A549 (cell line): ENCODE data around the gene LRRC4C. TPM values are rescaled to one million over a fixed set of nuclear protein-coding genes. Genes with fewer than 3 reads are reported as not detected.

ENCODE experiments used
- ATAC-seq, 2 experiments: fragments of 200-7000 bp in 1 of 2; fragments of >200 bp in 1 of 2; cut with Nextera tagmentation in 1 of 2; cut with Tn5 transposase in 1 of 2; 3 replicates each; pipeline versions ENCODE4 v1.8.0 to v1.9.1; 2018 to 2020; ENCODE audit warnings: mild to moderate bottlenecking in 1 of 2, moderate library complexity in 1 of 2
- CTCF ChIA-PET: fragments of 300-600 bp; sonication (Branson Sonifier 250); formaldehyde crosslinking; extraction: SDS; loops from one replicate; lab custom pipeline; 2021; ENCODE audit warnings: antibody characterized with exemption, inconsistent platforms; lab: Yijun Ruan, JAX
- POLR2A ChIA-PET: fragments of 350-600 bp; formaldehyde crosslinking; extraction: SDS; loops from one replicate; lab custom pipeline; 2021; ENCODE audit warnings: antibody characterized with exemption, inconsistent platforms; lab: Yijun Ruan, JAX
- DNase-seq, 2 experiments: peaks; one replicate each; pipeline versions ENCODE4 v3.0.0 to v3.0.0-alpha.2; 2011 to 2016; ENCODE audit warnings: low read depth in 1 of 2, low spot score in 1 of 2
- FAIRE-seq: peaks from 2 replicates; lab custom pipeline; 2011; peaks lifted over from hg19 to GRCh38; lab: Jason Lieb, UNC
- H3K27ac ChIP-seq, 2 experiments: fragments of >200 bp; sonication (Bioruptor Twin); formaldehyde crosslinking; 3 replicates each; pipeline ENCODE4 v1.5.1; 2016 to 2017
- H3K4me1 ChIP-seq: fragments of >200 bp; sonication (Bioruptor Twin); formaldehyde crosslinking; 3 replicates; pipeline ENCODE4 v1.6.1; 2016
- H3K4me2 ChIP-seq: fragments of >200 bp; sonication (Bioruptor Twin); formaldehyde crosslinking; 3 replicates; pipeline ENCODE4 v1.6.1; 2016
- H3K4me3 ChIP-seq: fragments of >200 bp; sonication (Bioruptor Twin); formaldehyde crosslinking; 3 replicates; pipeline ENCODE4 v1.5.1; 2016
- H3K9me3 ChIP-seq: fragments of >200 bp; sonication (Bioruptor Twin); formaldehyde crosslinking; 3 replicates; pipeline ENCODE4 v1.6.1; 2016
- BHLHE40 ChIP-seq: IDR thresholded peaks from 2 replicates; pipeline ENCODE4 v1.6.1; 2012; ENCODE audit warnings: low read depth, low read length, inconsistent platforms
- CBX8 ChIP-seq: fragments of 200-600 bp; sonication (generic); IDR thresholded peaks from 2 replicates; pipeline ENCODE4 v1.6.1; 2016
- CEBPB ChIP-seq, 2 experiments: fragments of >200 bp in 1 of 2; sonication (Bioruptor Twin) in 1 of 2; formaldehyde crosslinking in 1 of 2; IDR thresholded peaks; 2 replicates each; pipeline ENCODE4 v1.6.1; 2012 to 2016
- CHD4 ChIP-seq: fragments of 200-600 bp; sonication (generic); IDR thresholded peaks from 2 replicates; pipeline ENCODE4 v1.6.1; 2016; ENCODE audit warnings: antibody characterized with exemption, mild to moderate bottlenecking, borderline replicate concordance
- EP300 ChIP-seq, 2 experiments: fragments of >200 bp; sonication (Bioruptor Twin); formaldehyde crosslinking; IDR thresholded peaks; 2 replicates in 1 of 2; 3 replicates in 1 of 2; pipeline ENCODE4 v1.6.1; 2016 to 2017
- FOSB ChIP-seq: fragments of 250-450 bp; sonication (Bioruptor Pico); IDR thresholded peaks from 2 replicates; pipeline ENCODE4 v1.5.0; 2020; ENCODE audit warnings: mild to moderate bottlenecking, moderate library complexity
- FOXS1 ChIP-seq: fragments of 250-450 bp; sonication (Bioruptor Pico); IDR thresholded peaks from 2 replicates; pipeline ENCODE4 v1.5.0; 2020; ENCODE audit warnings: mild to moderate bottlenecking, moderate library complexity
- GATA3 ChIP-seq: IDR thresholded peaks from 2 replicates; pipeline ENCODE4 v1.6.1; 2012; ENCODE audit warnings: borderline replicate concordance
- HDAC2 ChIP-seq: fragments of 200-600 bp; sonication (generic); IDR thresholded peaks from 2 replicates; pipeline ENCODE4 v1.6.1; 2016
- HEYL ChIP-seq: fragments of 250-450 bp; sonication (Bioruptor Pico); IDR thresholded peaks from 2 replicates; pipeline ENCODE4 v1.8.0; 2021; ENCODE audit warnings: mild to moderate bottlenecking, moderate library complexity
- HOXA7 ChIP-seq: fragments of 250-450 bp; sonication (Bioruptor Pico); IDR thresholded peaks from 2 replicates; pipeline ENCODE4 v1.5.0; 2020; ENCODE audit warnings: mild to moderate bottlenecking, moderate library complexity
- KDM1A ChIP-seq: fragments of 200-600 bp; sonication (generic); IDR thresholded peaks from 2 replicates; pipeline ENCODE4 v1.6.1; 2016; ENCODE audit warnings: low read depth, mild to moderate bottlenecking
- KDM5A ChIP-seq: fragments of 200-600 bp; sonication (generic); IDR thresholded peaks from 2 replicates; pipeline ENCODE4 v1.6.1; 2016; ENCODE audit warnings: antibody characterized with exemption, mild to moderate bottlenecking
- MAFK ChIP-seq: fragments of 450-650 bp; IDR thresholded peaks from 2 replicates; pipeline ENCODE4 v1.6.1; 2014; ENCODE audit not compliant: partially characterized antibody
- NFE2L2 ChIP-seq: fragments of 150-350 bp; conservative IDR thresholded peaks from 2 replicates; pipeline ENCODE4 v1.6.1; 2014; ENCODE audit warnings: low read length
- NR3C1 ChIP-seq: fragments of >200 bp; sonication (Bioruptor Twin); formaldehyde crosslinking; IDR thresholded peaks from 3 replicates; pipeline ENCODE4 v1.6.1; 2017
- PHF8 ChIP-seq: fragments of 200-600 bp; sonication (generic); IDR thresholded peaks from 2 replicates; pipeline ENCODE4 v1.6.1; 2016; ENCODE audit warnings: low read depth, mild to moderate bottlenecking, antibody characterized with exemption, moderate library complexity, borderline replicate concordance
- POLR2A ChIP-seq: IDR thresholded peaks from 2 replicates; pipeline ENCODE4 v1.6.1; 2012; ENCODE audit warnings: mild to moderate bottlenecking, low read length
- RAD21 ChIP-seq, 2 experiments: fragments of >200 bp in 1 of 2; sonication (Bioruptor Twin) in 1 of 2; formaldehyde crosslinking in 1 of 2; IDR thresholded peaks in 1 of 2; conservative IDR thresholded peaks in 1 of 2; 2 replicates in 1 of 2; 3 replicates in 1 of 2; pipeline ENCODE4 v1.6.1; 2012 to 2018; ENCODE audit warnings: inconsistent platforms in 1 of 2
- SMC3 ChIP-seq: fragments of >200 bp; sonication (Bioruptor Twin); formaldehyde crosslinking; IDR thresholded peaks from 3 replicates; pipeline ENCODE4 v1.6.1; 2018; ENCODE audit warnings: inconsistent platforms
- ZNF302 ChIP-seq: fragments of 250-450 bp; sonication (Bioruptor Pico); IDR thresholded peaks from 2 replicates; pipeline ENCODE4 v1.9.0; 2021; ENCODE audit warnings: inconsistent platforms, mild to moderate bottlenecking, moderate library complexity
- ZSCAN20 ChIP-seq: fragments of 250-450 bp; sonication (Bioruptor Pico); IDR thresholded peaks from 2 replicates; pipeline ENCODE4 v1.8.0; 2022; ENCODE audit warnings: mild to moderate bottlenecking, moderate library complexity
- WGBS: methylation state at CpG from one replicate; pipeline ENCODE4 v1.1.6; 2017; ENCODE audit errors: missing lambda C conversion rate; 5-methylcytosine and 5-hydroxymethylcytosine counted together
- polyA plus RNA-seq, 4 experiments: library from polyadenylated mRNA; depleted of rRNA in 3 of 4; stranded (reverse); fragments of >200 nt; fragmentation: RNase III in 1 of 4; extraction: RNeasy Plus Mini Kit Qiagen cat#74134 plus additional on column Dnase treatment in 1 of 4; gene quantifications; 2 replicates in 3 of 4; 3 replicates in 1 of 4; pipeline ENCODE4 v1.2.3, GENCODE V29; 2011 to 2017
- TF ChIP-seq, protein P1 (sequence below): fragments of 200-600 bp; sonication (generic); IDR thresholded peaks from 2 replicates; pipeline ENCODE4 v1.6.1; 2016; ENCODE audit warnings: antibody characterized with exemption, mild to moderate bottlenecking, moderate library complexity
- TF ChIP-seq, protein P2 (sequence below): IDR thresholded peaks from 2 replicates; pipeline ENCODE4 v1.6.1; 2012
- TF ChIP-seq, protein P3 (sequence below): fragments of 250-450 bp; sonication (Bioruptor Pico); IDR thresholded peaks from 2 replicates; pipeline ENCODE4 v1.5.0; 2021; ENCODE audit warnings: mild to moderate bottlenecking, moderate library complexity, borderline replicate concordance
- TF ChIP-seq, protein P4 (sequence below): fragments of >200 bp; sonication (Bioruptor Twin); formaldehyde crosslinking; IDR thresholded peaks from 2 replicates; pipeline ENCODE4 v1.6.1; 2016
- TF ChIP-seq, protein P5 (sequence below): fragments of 250-450 bp; sonication (Bioruptor Pico); IDR thresholded peaks from 2 replicates; pipeline ENCODE4 v1.5.0; 2020; ENCODE audit warnings: low read depth, mild to moderate bottlenecking, moderate library complexity

Gene LRRC4C
- polyA plus RNA-seq, 2 of the 4 experiments (the other 2 are of a cell fraction) = not detected

DNA sequence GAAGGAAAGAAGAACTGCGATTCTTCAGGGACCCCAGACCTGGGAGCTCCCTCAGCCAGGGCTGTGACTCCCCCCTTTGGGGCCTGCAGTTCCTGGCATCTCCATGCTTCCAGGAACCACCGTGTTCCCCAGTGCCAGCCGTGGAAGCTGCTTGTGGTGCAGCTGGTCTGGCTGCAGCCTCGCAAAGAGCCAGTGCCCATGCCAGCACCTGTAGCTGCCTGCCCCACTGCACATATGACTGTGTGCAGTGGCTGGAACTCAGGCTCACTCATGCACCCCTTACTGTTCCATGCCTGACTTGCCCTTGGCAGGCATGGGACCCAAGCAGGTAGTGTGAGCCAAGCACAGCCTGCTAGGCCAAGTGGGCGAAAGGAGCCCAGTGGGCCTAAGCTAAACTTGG, 401.3 kb downstream of the LRRC4C start:
- Histone ChIP-seq H3K4me3 (no peak overlapping the region), H3K9me3 (no peaks in the 10 kb centered on the region; the same call in 2 of the 3 replicates), H3K27ac (no peak overlapping the region), H3K4me2 (no peak overlapping the region), H3K4me1 (no peaks in the 10 kb centered on the region)
- ChIA-PET POLR2A (no interaction called here), CTCF (interaction anchor here (1.8 kb wide), 1 partner anchor 11 kb away, joined by 5 read pairs; no protein-coding TSS in a partner anchor)
- 56% methylated on average over 1 of the region's 5 CpGs for WGBS
- FAIRE-seq = no peak
- no peak for DNase-seq
- ATAC-seq = no peak
- TF ChIP-seq ZSCAN20 (CRISPR knock-in tag) = no peak
- no peak for TF ChIP-seq NR3C1
- no peak for TF ChIP-seq SMC3
- no peak for TF ChIP-seq CHD4
- no peak for TF ChIP-seq HEYL (CRISPR knock-in tag)
- TF ChIP-seq CBX8 = no peak
- TF ChIP-seq, protein P1, sequence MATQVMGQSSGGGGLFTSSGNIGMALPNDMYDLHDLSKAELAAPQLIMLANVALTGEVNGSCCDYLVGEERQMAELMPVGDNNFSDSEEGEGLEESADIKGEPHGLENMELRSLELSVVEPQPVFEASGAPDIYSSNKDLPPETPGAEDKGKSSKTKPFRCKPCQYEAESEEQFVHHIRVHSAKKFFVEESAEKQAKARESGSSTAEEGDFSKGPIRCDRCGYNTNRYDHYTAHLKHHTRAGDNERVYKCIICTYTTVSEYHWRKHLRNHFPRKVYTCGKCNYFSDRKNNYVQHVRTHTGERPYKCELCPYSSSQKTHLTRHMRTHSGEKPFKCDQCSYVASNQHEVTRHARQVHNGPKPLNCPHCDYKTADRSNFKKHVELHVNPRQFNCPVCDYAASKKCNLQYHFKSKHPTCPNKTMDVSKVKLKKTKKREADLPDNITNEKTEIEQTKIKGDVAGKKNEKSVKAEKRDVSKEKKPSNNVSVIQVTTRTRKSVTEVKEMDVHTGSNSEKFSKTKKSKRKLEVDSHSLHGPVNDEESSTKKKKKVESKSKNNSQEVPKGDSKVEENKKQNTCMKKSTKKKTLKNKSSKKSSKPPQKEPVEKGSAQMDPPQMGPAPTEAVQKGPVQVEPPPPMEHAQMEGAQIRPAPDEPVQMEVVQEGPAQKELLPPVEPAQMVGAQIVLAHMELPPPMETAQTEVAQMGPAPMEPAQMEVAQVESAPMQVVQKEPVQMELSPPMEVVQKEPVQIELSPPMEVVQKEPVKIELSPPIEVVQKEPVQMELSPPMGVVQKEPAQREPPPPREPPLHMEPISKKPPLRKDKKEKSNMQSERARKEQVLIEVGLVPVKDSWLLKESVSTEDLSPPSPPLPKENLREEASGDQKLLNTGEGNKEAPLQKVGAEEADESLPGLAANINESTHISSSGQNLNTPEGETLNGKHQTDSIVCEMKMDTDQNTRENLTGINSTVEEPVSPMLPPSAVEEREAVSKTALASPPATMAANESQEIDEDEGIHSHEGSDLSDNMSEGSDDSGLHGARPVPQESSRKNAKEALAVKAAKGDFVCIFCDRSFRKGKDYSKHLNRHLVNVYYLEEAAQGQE = no peak
- TF ChIP-seq NFE2L2 = no peak
- no peak for TF ChIP-seq BHLHE40
- no peak for TF ChIP-seq FOXS1
- TF ChIP-seq, protein P2, sequence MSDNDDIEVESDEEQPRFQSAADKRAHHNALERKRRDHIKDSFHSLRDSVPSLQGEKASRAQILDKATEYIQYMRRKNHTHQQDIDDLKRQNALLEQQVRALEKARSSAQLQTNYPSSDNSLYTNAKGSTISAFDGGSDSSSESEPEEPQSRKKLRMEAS = no peak
- no peak for TF ChIP-seq RAD21 (conservative IDR thresholded peaks at IDR 0.05 in 1 of 2, IDR thresholded peaks at IDR 0.05 in 1 of 2)
- no peak for TF ChIP-seq ZNF302 (CRISPR knock-in tag)
- TF ChIP-seq, protein P3, sequence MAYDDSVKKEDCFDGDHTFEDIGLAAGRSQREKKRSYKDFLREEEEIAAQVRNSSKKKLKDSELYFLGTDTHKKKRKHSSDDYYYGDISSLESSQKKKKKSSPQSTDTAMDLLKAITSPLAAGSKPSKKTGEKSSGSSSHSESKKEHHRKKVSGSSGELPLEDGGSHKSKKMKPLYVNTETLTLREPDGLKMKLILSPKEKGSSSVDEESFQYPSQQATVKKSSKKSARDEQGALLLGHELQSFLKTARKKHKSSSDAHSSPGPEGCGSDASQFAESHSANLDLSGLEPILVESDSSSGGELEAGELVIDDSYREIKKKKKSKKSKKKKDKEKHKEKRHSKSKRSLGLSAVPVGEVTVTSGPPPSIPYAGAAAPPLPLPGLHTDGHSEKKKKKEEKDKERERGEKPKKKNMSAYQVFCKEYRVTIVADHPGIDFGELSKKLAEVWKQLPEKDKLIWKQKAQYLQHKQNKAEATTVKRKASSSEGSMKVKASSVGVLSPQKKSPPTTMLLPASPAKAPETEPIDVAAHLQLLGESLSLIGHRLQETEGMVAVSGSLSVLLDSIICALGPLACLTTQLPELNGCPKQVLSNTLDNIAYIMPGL (CRISPR knock-in tag) = no peak
- TF ChIP-seq, protein P4, sequence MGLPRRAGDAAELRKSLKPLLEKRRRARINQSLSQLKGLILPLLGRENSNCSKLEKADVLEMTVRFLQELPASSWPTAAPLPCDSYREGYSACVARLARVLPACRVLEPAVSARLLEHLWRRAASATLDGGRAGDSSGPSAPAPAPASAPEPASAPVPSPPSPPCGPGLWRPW = no peak
- TF ChIP-seq KDM5A = no peak
- no peak for TF ChIP-seq POLR2A
- TF ChIP-seq CEBPB (IDR thresholded peaks at IDR 0.05) = no peak
- TF ChIP-seq EP300 (IDR thresholded peaks at IDR 0.05) = no peak

GRCh38 chr11:41056892-41057569, 402.4 kb downstream of the LRRC4C start:
- ATAC-seq (no peak), FAIRE-seq (no peak), DNase-seq (no peak)
- TF ChIP-seq MAFK (no peak), HEYL (CRISPR knock-in tag) (no peak), ZNF302 (CRISPR knock-in tag) (no peak), KDM1A (no peak), FOSB (CRISPR knock-in tag) (no peak), GATA3 (no peak), HDAC2 (no peak), PHF8 (no peak), HOXA7 (CRISPR knock-in tag) (no peak), FOXS1 (no peak)
- TF ChIP-seq, protein P5, sequence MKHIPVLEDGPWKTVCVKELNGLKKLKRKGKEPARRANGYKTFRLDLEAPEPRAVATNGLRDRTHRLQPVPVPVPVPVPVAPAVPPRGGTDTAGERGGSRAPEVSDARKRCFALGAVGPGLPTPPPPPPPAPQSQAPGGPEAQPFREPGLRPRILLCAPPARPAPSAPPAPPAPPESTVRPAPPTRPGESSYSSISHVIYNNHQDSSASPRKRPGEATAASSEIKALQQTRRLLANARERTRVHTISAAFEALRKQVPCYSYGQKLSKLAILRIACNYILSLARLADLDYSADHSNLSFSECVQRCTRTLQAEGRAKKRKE (CRISPR knock-in tag) = no peak
- TF ChIP-seq, protein P4 = no peak
- no peaks in the 10 kb centered on the region; the same call in 2 of the 3 replicates for H3K9me3 ChIP-seq
- WGBS = 10% methylated on average over 4 of the region's 11 CpGs
- H3K4me1 ChIP-seq = no peaks in the 10 kb centered on the region
- H3K27ac ChIP-seq = no peak overlapping the region
- no peak overlapping the region for H3K4me2 ChIP-seq
- ChIA-PET CTCF (no interaction called here), POLR2A (no interaction called here)
- no peak overlapping the region for H3K4me3 ChIP-seq
